ENCODE results near the gene HAND2. TPM values are rescaled to one million over a fixed set of nuclear protein-coding genes. Genes with fewer than 3 reads are reported as not detected.

The HAND2 gene
- total and polyA plus RNA-seq, 2 experiments from 2014 or later = 0.15 TPM; not detected in 1

- 0 out of 2 replicates have a peak, but pooled peaks cover 4% of the 10 kb centered on the region for H3F3A ChIP-seq (replicated peaks; ENCODE audit: low read depth)
- H3K9me2 ChIP-seq (ENCODE audit: insufficient read depth) = no peaks in the 10 kb centered on the region
- no peaks in the 10 kb centered on the region for H3K79me2 ChIP-seq (replicated peaks; ENCODE audit: insufficient read depth)
- peak overlapping the region; percentile 96 for H3K4me2 ChIP-seq
- TF ChIP-seq EZH2phosphoT487 (IDR thresholded peaks at IDR 0.05; ENCODE audit: unreplicated experiment) (peak; percentile 45), ZNF462 (CRISPR knock-in tag; IDR thresholded peaks at IDR 0.05) (no peak), EZH2 (IDR thresholded peaks at IDR 0.05; ENCODE audit: low read depth, unreplicated experiment) (peak; percentile 26)
- DNase-seq (ENCODE audit: low spot score) (peak; percentile 91), ATAC-seq (peak; percentile 44)
- H3K27ac ChIP-seq (ENCODE audit: low read depth) = no peak overlapping the region
- Mint-ChIP-seq H3K36me3 (ENCODE audit: low read depth) (no peaks in the 10 kb centered on the region), H3K27ac (no peak overlapping the region), H3K4me3 (peak overlapping the region; percentile 69), H3K4me1 (peaks cover 30% of the 10 kb centered on the region), H3K27me3 (ENCODE audit: insufficient read depth, low read depth, poor library complexity) (peaks cover 69% of the 10 kb centered on the region), H3K9me3 (peaks cover 2% of the 10 kb centered on the region; the same call in 2 of the 3 replicates)
- no peaks in the 10 kb centered on the region; the same call in 1 of the 2 replicates for H4K20me1 ChIP-seq (replicated peaks; ENCODE audit: insufficient read depth)
- peaks cover 98% of the 10 kb centered on the region for H3K27me3 ChIP-seq (ENCODE audit: insufficient read depth)
- peak overlapping the region; percentile 80 for H3K4me3 ChIP-seq
- peak overlapping the region; percentile 96 for H2AFZ ChIP-seq
- H3K36me3 ChIP-seq (ENCODE audit: insufficient read depth) = no peaks in the 10 kb centered on the region
- H3K4me1 ChIP-seq (ENCODE audit: insufficient read depth) = peaks cover 30% of the 10 kb centered on the region
These were observed 30.1 kb downstream of the HAND2 start for GRCh38 chr4:173499658-173500535.

- Histone ChIP-seq H4K20me1 (replicated peaks; ENCODE audit: insufficient read depth) (no peaks in the 10 kb centered on the region; the same call in 1 of the 2 replicates), H3K4me1 (ENCODE audit: insufficient read depth) (peaks cover 33% of the 10 kb centered on the region), H2AFZ (no peak overlapping the region), H3F3A (replicated peaks; ENCODE audit: low read depth) (0 out of 2 replicates have a peak, but pooled peaks cover 4% of the 10 kb centered on the region), H3K36me3 (ENCODE audit: insufficient read depth) (no peaks in the 10 kb centered on the region), H3K27ac (ENCODE audit: low read depth) (no peak overlapping the region), H3K4me2 (no peak overlapping the region), H3K79me2 (replicated peaks; ENCODE audit: insufficient read depth) (no peaks in the 10 kb centered on the region), H3K27me3 (ENCODE audit: insufficient read depth) (peaks cover 97% of the 10 kb centered on the region), H3K9me2 (ENCODE audit: insufficient read depth) (no peaks in the 10 kb centered on the region), H3K4me3 (peak overlapping the region; percentile 80; the same call in 1 of the 2 replicates)
- no peak overlapping the region for H3K4me3 Mint-ChIP-seq
- ATAC-seq (no peak), DNase-seq (ENCODE audit: low spot score) (no peak)
- H3K27ac Mint-ChIP-seq = no peak overlapping the region
- H3K9me3 Mint-ChIP-seq = peaks cover 2% of the 10 kb centered on the region; the same call in 2 of the 3 replicates
- peaks cover 29% of the 10 kb centered on the region for H3K4me1 Mint-ChIP-seq
- no peaks in the 10 kb centered on the region for H3K36me3 Mint-ChIP-seq (ENCODE audit: low read depth)
- H3K27me3 Mint-ChIP-seq (ENCODE audit: insufficient read depth, low read depth, poor library complexity) = peaks cover 69% of the 10 kb centered on the region
- TF ChIP-seq, protein P1, sequence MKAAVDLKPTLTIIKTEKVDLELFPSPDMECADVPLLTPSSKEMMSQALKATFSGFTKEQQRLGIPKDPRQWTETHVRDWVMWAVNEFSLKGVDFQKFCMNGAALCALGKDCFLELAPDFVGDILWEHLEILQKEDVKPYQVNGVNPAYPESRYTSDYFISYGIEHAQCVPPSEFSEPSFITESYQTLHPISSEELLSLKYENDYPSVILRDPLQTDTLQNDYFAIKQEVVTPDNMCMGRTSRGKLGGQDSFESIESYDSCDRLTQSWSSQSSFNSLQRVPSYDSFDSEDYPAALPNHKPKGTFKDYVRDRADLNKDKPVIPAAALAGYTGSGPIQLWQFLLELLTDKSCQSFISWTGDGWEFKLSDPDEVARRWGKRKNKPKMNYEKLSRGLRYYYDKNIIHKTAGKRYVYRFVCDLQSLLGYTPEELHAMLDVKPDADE (IDR thresholded peaks at IDR 0.05) = no peak
- no peak for TF ChIP-seq CTCF (conservative IDR thresholded peaks at IDR 0.05; ENCODE audit: low read depth in 2 of 2)
- TF ChIP-seq EZH2 (IDR thresholded peaks at IDR 0.05; ENCODE audit: low read depth, unreplicated experiment) = no peak
- TF ChIP-seq NANOG (IDR thresholded peaks at IDR 0.05; ENCODE audit: borderline replicate concordance) = no peak
These were observed 31.3 kb downstream of the HAND2 start for GRCh38 chr4:173498771-173499170.

Data from GM23338 (cell line).